ENCODE results near the gene GNB3.

GNB3 gene

DNA sequence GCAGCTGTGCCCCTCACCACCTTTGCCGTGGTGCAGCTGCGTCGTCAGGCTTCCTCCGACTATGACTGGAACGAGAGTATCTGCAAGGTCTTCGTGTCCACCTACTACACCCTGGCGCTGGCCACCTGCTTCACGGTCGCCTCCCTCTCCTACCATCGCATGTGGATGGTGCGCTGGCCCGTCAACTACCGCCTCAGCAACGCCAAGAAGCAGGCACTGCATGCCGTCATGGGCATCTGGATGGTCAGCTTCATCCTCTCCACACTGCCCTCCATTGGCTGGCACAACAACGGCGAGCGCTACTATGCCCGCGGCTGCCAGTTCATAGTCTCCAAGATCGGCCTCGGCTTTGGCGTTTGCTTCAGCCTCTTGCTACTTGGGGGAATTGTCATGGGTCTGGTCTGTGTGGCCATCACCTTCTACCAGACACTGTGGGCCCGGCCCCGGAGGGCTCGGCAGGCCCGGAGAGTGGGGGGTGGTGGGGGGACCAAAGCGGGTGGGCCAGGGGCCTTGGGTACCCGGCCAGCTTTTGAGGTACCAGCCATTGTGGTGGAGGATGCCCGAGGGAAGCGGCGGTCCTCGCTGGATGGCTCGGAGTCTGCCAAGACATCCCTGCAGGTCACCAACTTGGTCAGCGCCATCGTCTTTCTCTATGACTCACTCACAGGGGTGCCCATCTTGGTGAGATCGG is 16.5 kb upstream of the GNB3 start:
- no peak for DNase-seq

DNA sequence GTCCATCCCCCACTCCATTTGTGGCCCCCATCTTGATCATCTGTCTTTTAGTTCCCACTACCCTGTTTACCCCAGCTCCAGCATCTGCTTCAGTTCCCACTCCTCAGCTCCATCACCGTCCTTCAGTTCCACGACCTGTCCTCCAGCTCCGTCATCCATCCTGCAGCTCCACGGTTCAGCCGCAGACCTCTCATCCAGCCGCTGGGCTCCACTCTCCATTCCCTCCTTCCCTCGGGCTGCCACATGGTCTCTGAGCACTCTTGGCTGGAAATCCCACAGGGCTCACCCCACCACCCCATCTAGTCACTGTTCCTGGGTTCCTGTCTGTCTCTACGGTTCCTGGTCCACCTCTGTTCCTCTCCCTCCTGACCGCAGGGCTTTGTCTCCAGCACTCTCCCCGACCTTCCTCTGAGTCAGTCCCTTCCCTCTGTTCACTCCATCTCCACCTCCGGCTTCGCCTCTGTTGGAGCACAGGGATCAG is 15.8 kb upstream of the GNB3 start:
- no peak for DNase-seq

GRCh38 chr12:6825398-6826124 is 15.2 kb upstream of the GNB3 start:
- DNase-seq = peak; percentile 15 to 51

DNA sequence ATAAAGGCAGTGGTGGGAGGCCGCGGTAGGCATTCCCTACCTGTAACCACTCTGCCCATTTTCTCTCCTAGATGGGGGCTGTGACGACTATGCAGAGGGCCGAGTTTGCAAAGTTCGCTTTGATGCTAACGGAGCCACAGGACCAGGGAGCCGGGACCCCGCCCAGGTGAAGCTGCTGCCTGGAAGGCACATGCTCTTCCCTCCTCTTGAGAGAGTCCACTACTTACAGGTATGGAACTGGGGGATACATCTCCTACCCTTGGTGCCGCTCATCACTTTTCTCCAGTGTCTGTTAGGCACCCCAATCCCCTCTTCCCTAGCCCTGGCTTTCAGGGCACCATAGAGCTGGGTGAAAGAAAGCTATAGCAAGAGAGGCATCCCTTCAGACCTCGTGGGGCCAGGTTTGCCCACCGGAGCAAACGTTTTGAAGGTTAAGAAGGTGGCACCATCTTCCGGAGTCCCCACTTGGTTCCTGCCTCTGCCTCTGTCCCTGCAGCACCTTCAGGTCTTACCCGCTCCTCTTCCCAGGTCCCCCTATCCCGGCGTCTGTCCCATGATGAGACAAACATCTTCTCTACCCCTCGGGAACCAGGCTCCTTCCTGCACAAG is 14.5 kb upstream of the GNB3 start:
- DNase-seq = no peak

GRCh38 chr12:6826734-6827436 is 13.8 kb upstream of the GNB3 start:
- DNase-seq = no peak

DNA sequence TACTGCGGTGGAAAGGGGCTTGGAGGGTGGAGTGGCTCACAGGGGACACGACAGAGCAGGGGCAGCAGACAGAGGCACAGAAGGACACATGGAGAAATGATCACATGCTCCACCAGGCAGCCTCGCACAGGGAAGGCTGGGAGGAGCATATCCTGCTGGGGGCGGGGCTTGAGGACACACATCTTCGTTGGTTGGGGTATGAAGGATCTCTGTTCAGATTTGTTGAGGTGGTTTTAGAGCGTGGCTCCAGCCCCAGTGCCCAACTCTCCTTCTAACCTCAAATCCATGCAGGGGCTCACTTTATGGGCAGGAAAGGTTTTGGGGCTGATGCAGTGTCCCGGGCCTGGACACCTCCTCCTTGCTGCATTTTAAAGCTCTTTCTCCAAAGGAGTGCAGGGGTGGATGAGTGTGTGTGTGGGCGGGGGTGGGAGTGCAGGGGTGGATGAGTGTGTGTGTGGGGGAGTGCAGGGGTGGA is 13.3 kb upstream of the GNB3 start:
- DNase-seq = peak; percentile 36 to 60

- DNase-seq = peak in 1 of 2 experiments; percentile 6
Observed at GRCh38 chr12:6827982-6828780, 12.5 kb upstream of the GNB3 start, which contains the start of gene P3H3. TSS of gene P3H3 (plus strand) at chr12:6828407. CDS start at chr12:6828441, 34 bp downstream.

DNA sequence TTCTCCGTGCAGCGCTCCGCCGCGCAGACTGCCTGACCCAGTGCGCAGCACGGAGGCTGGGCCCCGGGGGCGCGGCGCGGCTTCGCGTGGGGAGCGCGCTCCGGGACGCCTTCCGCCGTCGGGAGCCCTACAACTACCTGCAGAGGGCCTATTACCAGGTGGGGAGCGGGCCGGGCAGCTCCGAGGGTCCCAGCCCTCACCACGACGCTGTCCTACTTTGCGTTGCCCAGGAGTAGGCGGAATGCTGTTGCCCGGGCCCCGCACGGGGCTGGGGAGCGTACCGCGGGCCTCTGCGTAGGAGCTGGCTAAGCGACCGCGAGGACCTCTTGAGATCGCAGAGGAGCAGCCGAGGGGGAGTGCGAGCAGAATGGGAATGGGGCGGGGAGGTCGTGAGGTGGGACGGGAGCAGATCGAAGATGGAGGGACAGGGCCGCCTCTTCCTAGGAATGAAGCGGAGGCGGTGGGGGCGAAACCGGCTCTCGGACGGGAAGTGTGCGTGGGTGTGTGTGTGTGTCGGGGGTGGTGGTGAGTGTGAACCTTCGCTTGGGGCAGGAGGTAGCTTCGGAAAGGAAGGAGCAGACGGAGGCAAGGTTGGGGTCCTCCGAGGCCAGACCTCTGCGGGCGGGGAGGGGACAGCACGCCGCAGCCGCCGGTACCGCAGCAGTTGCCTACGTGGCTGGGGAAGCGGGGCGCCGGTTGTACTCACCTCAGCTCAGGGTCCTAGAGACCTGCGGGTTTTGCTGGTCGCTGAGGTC is 11.8 kb upstream of the GNB3 start:
- no peak for DNase-seq

DNA sequence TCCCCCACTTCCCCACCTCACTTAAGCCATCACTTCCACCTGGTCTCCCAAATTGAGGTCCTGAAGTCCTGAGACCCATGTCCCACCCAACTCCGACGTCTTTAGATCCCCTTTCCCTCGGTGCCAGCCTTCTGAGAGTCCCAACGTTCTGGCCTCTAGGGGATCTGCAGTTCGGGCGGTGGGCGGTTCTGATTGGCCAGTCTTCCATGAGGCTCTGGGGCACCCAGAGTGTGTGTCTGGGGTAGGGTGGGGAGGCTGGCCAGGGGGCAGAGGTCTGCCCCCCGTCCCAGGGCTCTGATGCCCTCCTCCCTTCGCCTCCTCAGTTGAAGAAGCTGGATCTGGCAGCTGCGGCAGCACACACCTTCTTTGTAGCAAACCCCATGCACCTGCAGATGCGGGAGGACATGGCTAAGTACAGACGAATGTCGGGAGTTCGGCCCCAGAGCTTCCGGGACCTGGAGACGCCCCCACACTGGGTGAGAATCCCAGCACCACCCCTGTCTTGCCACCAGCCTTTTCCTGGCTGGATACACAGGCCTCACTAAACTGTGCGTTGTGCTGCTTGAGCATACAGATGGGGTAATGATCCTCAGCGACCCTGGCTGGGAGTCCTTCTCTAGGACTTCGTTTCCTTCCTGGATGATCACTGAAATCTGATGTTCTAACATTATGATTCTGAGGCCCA is 11.0 kb upstream of the GNB3 start:
- no peak for DNase-seq

DNA sequence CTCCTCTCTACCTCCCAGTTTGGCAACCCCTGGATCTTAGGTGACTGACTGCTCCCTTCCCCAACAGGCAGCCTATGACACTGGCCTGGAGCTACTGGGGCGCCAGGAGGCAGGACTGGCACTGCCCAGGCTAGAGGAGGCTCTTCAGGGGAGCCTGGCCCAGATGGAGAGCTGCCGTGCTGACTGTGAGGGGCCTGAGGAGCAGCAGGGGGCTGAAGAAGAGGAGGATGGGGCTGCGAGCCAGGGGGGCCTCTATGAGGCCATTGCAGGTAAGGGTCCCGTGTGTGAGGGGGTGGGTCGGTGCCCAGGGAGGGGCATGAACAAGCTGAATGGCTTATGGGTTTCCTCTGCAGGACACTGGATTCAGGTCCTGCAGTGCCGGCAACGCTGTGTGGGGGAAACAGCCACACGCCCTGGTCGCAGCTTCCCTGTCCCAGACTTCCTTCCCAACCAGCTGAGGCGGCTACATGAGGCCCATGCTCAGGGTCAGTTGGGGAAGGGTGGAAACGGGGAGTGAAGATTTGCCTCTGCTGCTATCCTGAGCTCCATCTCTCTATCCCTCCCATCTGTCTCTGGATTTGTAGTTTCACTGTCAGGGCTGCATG is 10.3 kb upstream of the GNB3 start:
- no peak for DNase-seq

- no peak for DNase-seq
Observed at GRCh38 chr12:6830999-6831398, 9.7 kb upstream of the GNB3 start.

DNA sequence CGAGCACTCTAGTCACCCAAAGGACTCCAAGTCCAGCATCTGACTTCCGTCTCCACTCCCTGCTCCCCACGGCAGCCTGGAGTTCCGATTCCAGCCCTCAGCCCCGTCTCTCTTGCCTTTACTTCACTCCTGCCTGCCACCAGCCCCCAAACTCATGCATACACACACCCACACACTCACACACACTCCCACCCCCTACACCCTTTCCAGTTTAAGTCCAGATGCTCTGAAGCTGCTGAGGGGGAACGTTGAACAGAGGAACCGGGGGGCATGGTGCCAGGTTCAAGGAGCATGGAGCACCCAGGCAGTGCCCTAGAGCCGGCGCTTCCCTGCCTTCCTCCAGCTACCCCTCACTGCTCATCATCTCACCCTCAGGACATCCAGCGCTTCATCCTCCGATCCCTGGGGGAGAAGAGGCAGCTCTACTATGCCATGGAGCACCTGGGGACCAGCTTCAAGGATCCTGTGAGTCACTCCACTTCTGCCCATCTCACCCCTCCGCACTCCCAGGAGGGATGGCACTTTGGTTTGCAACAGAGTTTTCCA is 9.2 kb upstream of the GNB3 start:
- DNase-seq = no peak

- no peak for DNase-seq
Observed at GRCh38 chr12:6832125-6832524, 8.6 kb upstream of the GNB3 start.

DNA sequence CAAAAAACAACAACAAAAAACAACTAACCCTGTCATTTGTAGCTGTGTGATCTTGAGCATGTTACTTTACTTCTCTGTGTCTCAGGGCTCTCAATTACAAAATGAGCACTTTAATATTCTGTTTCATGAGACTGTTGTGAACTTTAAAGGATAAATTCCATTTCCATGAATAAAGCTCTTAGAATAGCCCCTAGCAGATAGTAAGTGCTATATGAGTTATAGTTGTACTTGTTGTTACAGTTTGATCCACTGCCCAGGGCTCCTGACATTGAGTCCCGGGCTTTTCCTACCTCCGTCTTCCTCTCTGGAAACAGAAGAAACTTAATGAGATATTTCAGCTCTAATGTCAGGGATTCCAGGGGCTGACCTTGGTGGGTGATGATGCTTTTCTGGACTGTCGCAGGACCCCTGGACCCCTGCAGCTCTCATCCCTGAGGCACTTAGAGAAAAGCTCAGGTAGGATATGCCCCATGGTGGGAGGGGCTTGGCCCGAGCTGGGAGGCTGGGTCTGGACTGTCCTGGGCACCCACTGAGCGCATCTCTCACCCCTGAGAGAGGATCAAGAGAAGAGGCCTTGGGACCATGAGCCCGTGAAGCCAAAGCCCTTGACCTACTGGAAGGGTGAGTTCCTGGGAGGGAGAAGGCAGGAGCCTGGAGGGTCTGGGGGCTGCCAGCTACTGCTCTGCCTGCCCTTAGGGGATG is 7.4 kb upstream of the GNB3 start:
- DNase-seq = no peak

- no peak for DNase-seq
Observed at GRCh38 chr12:6834254-6834653, 6.5 kb upstream of the GNB3 start.

GRCh38 chr12:6834873-6835272 is 5.9 kb upstream of the GNB3 start:
- no peak for DNase-seq

- DNase-seq = no peak
Observed at GRCh38 chr12:6836851-6837250, 3.9 kb upstream of the GNB3 start.

- DNase-seq = no peak
Observed at GRCh38 chr12:6837370-6838060, 3.2 kb upstream of the GNB3 start.

DNA sequence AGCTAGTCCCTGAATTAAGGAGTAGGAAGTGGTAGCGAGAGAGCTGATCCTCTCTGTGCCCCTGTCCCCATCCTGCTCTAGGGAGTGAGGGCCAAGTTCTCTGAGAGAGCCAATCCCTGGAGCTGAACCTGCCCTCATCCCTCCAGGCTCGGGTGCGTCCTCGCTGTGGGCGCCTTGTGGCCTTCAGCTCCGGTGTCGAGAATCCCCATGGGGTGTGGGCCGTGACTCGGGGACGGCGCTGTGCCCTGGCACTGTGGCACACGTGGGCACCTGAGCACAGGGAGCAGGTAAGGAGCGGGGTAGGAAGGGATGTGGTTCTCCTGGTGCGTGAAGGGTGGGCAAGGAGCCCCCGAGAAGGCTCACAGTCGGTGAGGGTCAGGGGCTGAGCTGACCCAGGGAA is 1.9 kb upstream of the GNB3 start:
- DNase-seq = no peak

All from SHP77 (cell line).